ENCODE measurements around the gene PLA2G4C.

- TF ChIP-seq HMGXB4 (CRISPR knock-in tag; IDR thresholded peaks at IDR 0.05; ENCODE audit: borderline replicate concordance) (no peak), E2F6 (IDR thresholded peaks at IDR 0.05; ENCODE audit: borderline replicate concordance, low read depth) (no peak), JUN (IDR thresholded peaks at IDR 0.05) (no peak), MAX (IDR thresholded peaks at IDR 0.05) (no peak), EHMT2 (IDR thresholded peaks at IDR 0.05; ENCODE audit: low read depth) (no peak), CHD4 (IDR thresholded peaks at IDR 0.05; ENCODE audit: borderline replicate concordance) (no peak), ELK1 (IDR thresholded peaks at IDR 0.05; ENCODE audit: low read depth, low read length) (no peak), SREBF2 (IDR thresholded peaks at IDR 0.05) (no peak), FOXS1 (CRISPR knock-in tag; IDR thresholded peaks at IDR 0.05) (no peak), BHLHE40 (IDR thresholded peaks at IDR 0.05; ENCODE audit: low read depth, low read length) (no peak), HEYL (CRISPR knock-in tag; IDR thresholded peaks at IDR 0.05) (no peak), SMC3 (IDR thresholded peaks at IDR 0.05) (no peak)
- TF ChIP-seq, protein P1, sequence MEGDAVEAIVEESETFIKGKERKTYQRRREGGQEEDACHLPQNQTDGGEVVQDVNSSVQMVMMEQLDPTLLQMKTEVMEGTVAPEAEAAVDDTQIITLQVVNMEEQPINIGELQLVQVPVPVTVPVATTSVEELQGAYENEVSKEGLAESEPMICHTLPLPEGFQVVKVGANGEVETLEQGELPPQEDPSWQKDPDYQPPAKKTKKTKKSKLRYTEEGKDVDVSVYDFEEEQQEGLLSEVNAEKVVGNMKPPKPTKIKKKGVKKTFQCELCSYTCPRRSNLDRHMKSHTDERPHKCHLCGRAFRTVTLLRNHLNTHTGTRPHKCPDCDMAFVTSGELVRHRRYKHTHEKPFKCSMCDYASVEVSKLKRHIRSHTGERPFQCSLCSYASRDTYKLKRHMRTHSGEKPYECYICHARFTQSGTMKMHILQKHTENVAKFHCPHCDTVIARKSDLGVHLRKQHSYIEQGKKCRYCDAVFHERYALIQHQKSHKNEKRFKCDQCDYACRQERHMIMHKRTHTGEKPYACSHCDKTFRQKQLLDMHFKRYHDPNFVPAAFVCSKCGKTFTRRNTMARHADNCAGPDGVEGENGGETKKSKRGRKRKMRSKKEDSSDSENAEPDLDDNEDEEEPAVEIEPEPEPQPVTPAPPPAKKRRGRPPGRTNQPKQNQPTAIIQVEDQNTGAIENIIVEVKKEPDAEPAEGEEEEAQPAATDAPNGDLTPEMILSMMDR (IDR thresholded peaks at IDR 0.05), result no peak
These were observed 24.8 kb upstream of the PLA2G4C start for GRCh38 chr19:48135411-48135810.

All from A549 (cell line).